Hair follicular keratinocyte (primary cell): ENCODE data around the gene MGAT4B. TPM values are rescaled to one million over a fixed set of nuclear protein-coding genes. Genes with fewer than 3 reads are reported as not detected.

Source experiments
- total RNA-seq: library from RNA; depleted of rRNA; stranded (reverse); fragments of >200 nt; gene quantifications from 2 replicates; pipeline ENCODE4 v1.2.3, GENCODE V29; 2015

The MGAT4B gene
- total RNA-seq = 88.2 and 114 TPM in 2 replicates

GRCh38 chr5:179806250-179807048, at the start of gene MGAT4B:
Gene MGAT4B, minus strand, starts transcription at chr5:179806866. Its CDS starts 283 bp downstream, at chr5:179806583.

GRCh38 chr5:179820483-179821297, 14.0 kb upstream of the MGAT4B start, which contains the start of gene SQSTM1:
Gene SQSTM1, plus strand, starts transcription at chr5:179820905. Its CDS starts 32 bp downstream, at chr5:179820937.

GRCh38 chr5:179793468-179794139, 13.1 kb downstream of the MGAT4B start, which contains the start of gene LTC4S:
Gene LTC4S, plus strand, starts transcription at chr5:179793986. Its CDS starts 95 bp downstream, at chr5:179794081.

Other genes with a start within 250 kb of the MGAT4B start
- 177 and 191 TPM in 2 replicates for gene HNRNPH1, start 183.2 kb downstream of the MGAT4B start, total RNA-seq
- gene CBY3, start 125.8 kb downstream of the MGAT4B start, total RNA-seq = not detected in 2 replicates
- gene CANX, start 107.9 kb downstream of the MGAT4B start, total RNA-seq = 325 and 372 TPM in 2 replicates
- 8.2 and 9.2 TPM in 2 replicates for gene MAML1, start 74.0 kb downstream of the MGAT4B start, total RNA-seq
- gene LTC4S, start 12.9 kb downstream of the MGAT4B start, total RNA-seq = 0.23 and 0.39 TPM in 2 replicates
- 122 and 209 TPM in 2 replicates for gene SQSTM1, start 14.0 kb upstream of the MGAT4B start, total RNA-seq
- 9.5 and 12.2 TPM in 2 replicates for gene MRNIP, start 52.0 kb upstream of the MGAT4B start, total RNA-seq
- 56.4 and 59.3 TPM in 2 replicates for gene TBC1D9B, start 101.0 kb upstream of the MGAT4B start, total RNA-seq